Activated T-cell treated with anti-CD3 and anti-CD28 coated beads for 4 hours (primary cell): ENCODE results near the gene SPINT1.

Experiments
- DNase-seq: peaks from one replicate; pipeline ENCODE4 v3.0.0-alpha.2; 2020

The SPINT1 gene

GRCh38 chr15:40863660-40864270, 19.9 kb downstream of the SPINT1 start:
- DNase-seq = no peak

DNA sequence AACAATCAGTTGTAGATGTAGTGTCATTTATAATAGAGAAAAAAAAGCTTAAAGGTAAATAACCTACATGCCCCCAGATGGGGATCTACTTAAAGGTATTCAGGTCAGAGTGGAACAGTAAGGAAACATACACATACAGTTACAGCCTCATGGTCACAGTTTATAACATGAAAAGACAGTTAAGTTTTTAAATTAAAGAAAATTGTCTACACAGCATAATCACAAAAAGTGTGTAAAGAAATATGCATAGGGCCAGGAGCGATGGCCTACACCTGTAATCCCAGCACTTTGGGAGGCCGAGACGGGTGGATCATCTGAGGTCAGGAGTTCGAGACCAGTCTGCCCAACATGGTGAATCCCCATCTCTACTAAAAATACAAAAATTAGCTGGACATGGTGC, 23.4 kb downstream of the SPINT1 start:
- DNase-seq = no peak

GRCh38 chr15:40869686-40870085, 25.8 kb downstream of the SPINT1 start:
- no peak for DNase-seq

- DNase-seq = no peak
Measured at GRCh38 chr15:40870716-40871115, 26.9 kb downstream of the SPINT1 start.

DNA sequence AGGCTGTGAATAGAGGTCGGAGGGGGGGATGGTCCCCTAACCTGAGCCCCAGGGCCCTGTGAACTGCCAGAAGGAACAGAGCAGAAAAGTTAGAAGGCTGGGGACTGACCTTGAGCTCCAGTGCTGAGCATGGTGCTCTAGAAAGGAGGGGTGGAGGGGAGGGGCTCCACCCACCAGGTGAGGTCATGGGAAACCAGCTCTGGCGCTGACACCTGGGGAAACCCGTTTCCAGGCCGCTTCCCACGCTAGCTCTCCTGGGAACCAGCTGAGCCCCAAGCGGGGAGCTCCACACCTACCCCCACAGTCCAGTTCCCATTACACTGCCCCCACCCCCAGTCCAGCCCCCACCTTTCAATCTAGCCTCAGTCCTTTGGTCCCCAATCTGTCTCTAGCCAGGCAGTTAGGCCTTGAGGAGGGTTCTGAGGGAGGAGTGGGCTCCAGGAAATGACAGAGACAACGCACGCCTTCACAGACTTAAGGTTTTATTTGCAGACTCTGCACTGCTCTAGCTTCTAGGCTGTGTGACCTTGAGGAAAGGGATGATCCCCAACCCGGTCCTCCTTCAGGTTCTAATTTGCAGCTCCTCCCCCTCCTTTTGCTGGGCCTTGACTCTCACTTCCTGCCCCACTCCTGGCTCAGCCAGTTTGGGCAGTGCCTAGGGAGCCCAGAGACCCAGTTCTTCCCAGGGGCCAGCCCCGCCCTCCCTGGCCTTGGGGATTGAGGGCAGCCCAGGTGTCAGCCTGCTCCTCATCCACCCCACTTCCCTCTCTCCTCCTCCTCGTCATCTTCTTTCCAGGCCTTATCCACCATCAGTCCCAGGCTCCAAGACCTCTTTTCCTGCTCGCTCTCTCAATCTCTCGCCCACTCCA, 28.1 kb downstream of the SPINT1 start:
- DNase-seq = peak; percentile 28

- DNase-seq = no peak
Measured at GRCh38 chr15:40872791-40873693, 29.2 kb downstream of the SPINT1 start.

GRCh38 chr15:40873694-40874561, 30.1 kb downstream of the SPINT1 start, which contains the start of gene RHOV:
Gene RHOV (minus strand): TSS chr15:40874234. CDS start chr15:40874139, 95 bp downstream.
- peak; percentile 27 for DNase-seq

DNA sequence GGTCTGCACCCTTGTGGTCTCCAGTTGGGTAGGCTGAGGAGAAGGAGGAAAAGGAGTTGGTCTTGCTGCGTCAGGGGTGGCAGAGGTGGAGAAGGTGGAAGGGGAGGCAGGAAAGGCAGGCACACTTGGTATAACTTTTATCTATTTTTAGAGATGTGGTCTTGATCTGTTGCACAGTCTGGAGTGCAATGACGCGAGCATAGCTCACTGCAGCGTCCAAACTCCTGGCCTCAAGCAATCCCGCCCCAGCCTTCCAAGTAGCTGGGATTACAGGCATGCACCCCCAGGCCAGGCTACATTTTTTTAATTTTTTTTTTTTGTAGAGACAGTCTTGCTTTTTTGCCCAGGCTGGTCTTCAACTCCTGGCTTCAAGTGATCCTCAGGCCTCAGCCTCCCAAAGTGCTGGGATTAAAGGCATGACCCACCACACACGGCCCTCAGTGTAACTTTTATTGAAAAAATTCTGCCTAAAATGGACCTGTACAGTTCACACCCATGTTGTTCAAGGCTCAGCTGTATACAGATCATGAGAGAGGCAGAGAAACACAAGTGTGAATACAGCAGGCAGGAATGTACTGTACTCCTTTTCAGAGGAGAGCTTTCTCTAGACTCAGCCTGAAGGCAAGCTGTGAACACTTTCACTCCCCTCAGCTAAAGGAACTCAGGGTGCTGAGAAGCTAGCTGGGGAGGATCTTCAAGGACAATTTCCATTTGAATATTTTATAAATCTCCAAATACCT, 32.3 kb downstream of the SPINT1 start:
- DNase-seq = no peak

GRCh38 chr15:40877694-40878093, 33.8 kb downstream of the SPINT1 start:
- DNase-seq = no peak

- DNase-seq = no peak
Measured at GRCh38 chr15:40878785-40879184, 34.9 kb downstream of the SPINT1 start.

GRCh38 chr15:40879609-40880008, 35.8 kb downstream of the SPINT1 start:
- DNase-seq = no peak

DNA sequence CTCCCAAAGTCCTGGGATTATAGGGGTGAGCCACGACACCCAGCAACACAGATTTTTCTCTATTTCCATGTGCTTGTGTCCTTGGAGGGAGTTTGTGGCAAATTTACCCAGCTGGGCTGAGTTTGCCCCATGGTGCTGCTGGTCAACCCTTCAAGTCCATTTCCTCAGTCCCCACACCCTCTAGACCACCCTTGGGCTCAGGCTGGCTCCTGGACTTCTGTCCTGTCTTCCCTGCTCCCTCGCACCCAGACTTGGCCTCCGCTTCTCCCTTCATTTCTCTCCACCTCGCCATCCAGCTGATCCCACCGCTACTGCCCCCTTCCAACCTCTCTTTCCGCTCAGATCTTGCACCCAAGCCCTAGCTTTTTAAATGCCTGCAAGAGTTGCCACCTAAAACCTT, 37.5 kb downstream of the SPINT1 start:
- no peak for DNase-seq

- no peak for DNase-seq
Measured at GRCh38 chr15:40886586-40886985, 42.7 kb downstream of the SPINT1 start.

DNA sequence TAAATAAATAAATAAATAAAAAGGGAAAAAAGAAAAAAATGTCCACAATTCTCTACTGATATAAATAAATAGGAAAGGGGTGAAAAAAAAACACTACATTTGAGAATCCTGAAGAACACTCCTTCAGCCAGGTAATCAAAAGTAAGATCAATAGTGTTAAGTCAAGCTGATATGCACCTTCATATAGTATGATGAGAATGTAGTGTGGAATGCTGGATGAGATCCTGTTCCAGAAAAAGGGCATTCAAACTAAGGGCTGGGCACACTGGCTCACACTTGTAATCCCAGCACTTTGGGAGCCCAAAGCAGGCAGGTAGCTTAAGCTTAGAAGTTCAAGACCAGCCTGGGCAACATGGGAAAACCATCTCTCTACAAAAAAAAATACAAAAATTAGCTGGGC, 45.3 kb downstream of the SPINT1 start:
- no peak for DNase-seq

GRCh38 chr15:40891138-40891537, 47.3 kb downstream of the SPINT1 start:
- DNase-seq = no peak

DNA sequence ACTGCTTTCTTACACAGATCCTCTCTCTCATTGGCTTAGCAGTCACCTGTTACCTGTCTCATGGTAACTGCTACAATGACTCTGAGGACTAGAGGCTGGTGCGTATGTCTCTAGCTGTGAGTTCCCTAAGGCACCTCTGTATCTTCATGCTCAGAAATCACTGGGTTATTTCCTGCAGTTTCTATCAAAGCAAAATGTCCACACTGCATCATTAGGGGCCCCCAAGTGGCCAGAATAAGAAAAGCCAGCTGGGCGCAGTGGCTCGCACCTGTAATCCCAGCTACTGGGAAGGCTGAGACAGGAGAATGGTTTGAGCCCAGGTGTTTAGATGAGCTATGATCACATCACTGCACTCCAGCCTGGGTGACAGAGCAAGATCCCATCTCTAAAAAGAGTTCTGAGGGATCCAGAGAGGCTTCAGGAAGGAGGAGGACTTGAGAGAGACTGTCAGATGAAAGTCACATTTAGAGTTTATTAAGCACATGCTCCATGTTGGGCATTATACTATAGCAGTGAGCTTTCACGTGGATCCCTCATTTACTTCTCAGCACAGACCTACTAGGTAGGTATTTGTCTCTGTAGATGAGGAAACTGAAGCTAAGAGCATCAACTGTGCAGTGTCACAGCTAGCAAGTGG, 48.1 kb downstream of the SPINT1 start:
- DNase-seq = no peak

DNA sequence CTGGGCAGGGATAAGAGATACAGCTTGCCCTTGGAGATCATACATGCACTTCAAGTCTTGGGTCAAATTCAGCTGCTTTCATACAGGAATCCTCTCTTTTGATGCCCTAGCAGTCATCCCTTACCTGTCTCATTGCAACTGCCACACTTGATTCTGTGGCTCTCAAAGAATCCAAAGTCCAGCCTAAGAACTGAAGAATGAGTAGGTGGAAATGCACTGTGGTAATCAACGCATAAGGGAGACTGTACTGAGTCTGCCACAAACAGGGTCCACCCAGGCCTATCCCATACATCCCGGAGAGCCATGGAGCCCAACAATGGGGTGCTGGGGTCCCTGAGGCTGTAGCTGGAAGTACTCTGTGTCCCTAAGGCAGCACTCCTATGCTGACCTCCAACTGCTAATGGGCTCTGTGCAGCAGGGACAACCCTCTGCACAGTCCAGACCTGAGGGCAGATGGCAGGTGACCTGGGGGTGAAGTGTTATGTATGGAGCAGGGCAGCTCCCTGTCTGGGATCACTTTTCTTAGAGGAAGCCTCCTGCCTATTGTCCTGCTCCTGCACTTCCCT, 48.7 kb downstream of the SPINT1 start:
- DNase-seq = no peak

GRCh38 chr15:40893019-40893670, 49.3 kb downstream of the SPINT1 start:
- no peak for DNase-seq

- DNase-seq = peak; percentile 100
Measured at GRCh38 chr15:40893733-40894680, 50.2 kb downstream of the SPINT1 start, which contains the start of gene VPS18. Gene VPS18 (plus strand): TSS chr15:40894450. CDS start chr15:40894769, 319 bp downstream.
